Endothelial cell (in vitro differentiated cells): Measurements from ENCODE around the gene DNAH17. TPM values are rescaled to one million over a fixed set of nuclear protein-coding genes. Genes with fewer than 3 reads are reported as not detected.

Experiments
- DNase-seq: peaks from one replicate; pipeline ENCODE4 v3.0.0; 2021; ENCODE audit warnings: low spot score
- H3K27ac Mint-ChIP-seq: one replicate; pipeline ENCODE4 v1.8.0; 2021; ENCODE audit warnings: mixed read lengths, inconsistent platforms; ENCODE audit not compliant: unreplicated experiment
- H3K27me3 Mint-ChIP-seq: one replicate; pipeline ENCODE4 v1.8.0; 2021; ENCODE audit warnings: mild to moderate bottlenecking, moderate library complexity, mixed read lengths, inconsistent platforms; ENCODE audit not compliant: unreplicated experiment
- H3K36me3 Mint-ChIP-seq: one replicate; pipeline ENCODE4 v1.8.0; 2021; ENCODE audit warnings: mild to moderate bottlenecking, low read depth, mixed read lengths, inconsistent platforms; ENCODE audit not compliant: unreplicated experiment
- H3K4me1 Mint-ChIP-seq: one replicate; pipeline ENCODE4 v1.8.0; 2021; ENCODE audit warnings: mild to moderate bottlenecking, mixed read lengths, inconsistent platforms; ENCODE audit not compliant: unreplicated experiment
- H3K4me3 Mint-ChIP-seq: one replicate; pipeline ENCODE4 v1.8.0; 2021; ENCODE audit warnings: mild to moderate bottlenecking, mixed read lengths, inconsistent platforms; ENCODE audit not compliant: unreplicated experiment
- H3K9me3 Mint-ChIP-seq: one replicate; pipeline ENCODE4 v1.8.0; 2021; ENCODE audit warnings: mixed read lengths, inconsistent platforms; ENCODE audit not compliant: unreplicated experiment
- total RNA-seq: library from RNA; stranded (reverse); fragmentation: NEBNext Ultra II Directional; extraction: Animal tissue kit (Norgen Biotek cat#: 25700); gene quantifications from one replicate; pipeline ENCODE4 v1.2.1, GENCODE V29; 2021; ENCODE audit not compliant: unreplicated experiment
- TF ChIP-seq, protein P1 (sequence below): fragments of 200-600 bp; sonication (generic); IDR thresholded peaks from one replicate; pipeline ENCODE4 v1.5.0; 2021; ENCODE audit warnings: antibody characterized with exemption; ENCODE audit not compliant: unreplicated experiment

DNAH17 gene
- total RNA-seq, 1 donor from 2014 or later, result 1.0 TPM

DNA sequence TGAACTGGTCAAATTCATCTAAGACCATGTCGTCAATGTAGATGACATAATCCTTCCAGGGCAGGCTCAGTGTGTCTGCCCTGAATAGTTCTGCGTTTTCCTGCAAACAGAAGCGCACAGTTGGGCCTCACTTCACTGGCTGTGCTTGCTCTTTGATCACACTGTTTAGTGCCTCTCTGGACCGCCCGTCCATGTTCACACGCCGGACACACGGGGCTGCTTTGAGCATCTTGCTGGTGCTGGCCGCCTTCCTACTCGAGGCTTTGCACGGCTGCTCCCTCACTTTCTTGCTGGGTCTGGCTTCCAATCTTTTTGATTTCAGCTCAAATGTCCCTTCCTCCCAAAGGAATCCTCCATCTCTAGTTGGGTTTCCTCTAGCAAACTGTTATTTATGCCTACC, 37.4 kb downstream of the DNAH17 start:
- H3K9me3 Mint-ChIP-seq, result no peaks in the 10 kb centered on the region
- no peaks in the 10 kb centered on the region for H3K36me3 Mint-ChIP-seq
- DNase-seq, result no peak
- H3K27ac Mint-ChIP-seq, result no peak overlapping the region
- peaks cover 9% of the 10 kb centered on the region for H3K27me3 Mint-ChIP-seq
- H3K4me1 Mint-ChIP-seq, result peaks cover 7% of the 10 kb centered on the region
- TF ChIP-seq, protein P1, sequence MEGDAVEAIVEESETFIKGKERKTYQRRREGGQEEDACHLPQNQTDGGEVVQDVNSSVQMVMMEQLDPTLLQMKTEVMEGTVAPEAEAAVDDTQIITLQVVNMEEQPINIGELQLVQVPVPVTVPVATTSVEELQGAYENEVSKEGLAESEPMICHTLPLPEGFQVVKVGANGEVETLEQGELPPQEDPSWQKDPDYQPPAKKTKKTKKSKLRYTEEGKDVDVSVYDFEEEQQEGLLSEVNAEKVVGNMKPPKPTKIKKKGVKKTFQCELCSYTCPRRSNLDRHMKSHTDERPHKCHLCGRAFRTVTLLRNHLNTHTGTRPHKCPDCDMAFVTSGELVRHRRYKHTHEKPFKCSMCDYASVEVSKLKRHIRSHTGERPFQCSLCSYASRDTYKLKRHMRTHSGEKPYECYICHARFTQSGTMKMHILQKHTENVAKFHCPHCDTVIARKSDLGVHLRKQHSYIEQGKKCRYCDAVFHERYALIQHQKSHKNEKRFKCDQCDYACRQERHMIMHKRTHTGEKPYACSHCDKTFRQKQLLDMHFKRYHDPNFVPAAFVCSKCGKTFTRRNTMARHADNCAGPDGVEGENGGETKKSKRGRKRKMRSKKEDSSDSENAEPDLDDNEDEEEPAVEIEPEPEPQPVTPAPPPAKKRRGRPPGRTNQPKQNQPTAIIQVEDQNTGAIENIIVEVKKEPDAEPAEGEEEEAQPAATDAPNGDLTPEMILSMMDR, result no peak
- no peak overlapping the region for H3K4me3 Mint-ChIP-seq

DNA sequence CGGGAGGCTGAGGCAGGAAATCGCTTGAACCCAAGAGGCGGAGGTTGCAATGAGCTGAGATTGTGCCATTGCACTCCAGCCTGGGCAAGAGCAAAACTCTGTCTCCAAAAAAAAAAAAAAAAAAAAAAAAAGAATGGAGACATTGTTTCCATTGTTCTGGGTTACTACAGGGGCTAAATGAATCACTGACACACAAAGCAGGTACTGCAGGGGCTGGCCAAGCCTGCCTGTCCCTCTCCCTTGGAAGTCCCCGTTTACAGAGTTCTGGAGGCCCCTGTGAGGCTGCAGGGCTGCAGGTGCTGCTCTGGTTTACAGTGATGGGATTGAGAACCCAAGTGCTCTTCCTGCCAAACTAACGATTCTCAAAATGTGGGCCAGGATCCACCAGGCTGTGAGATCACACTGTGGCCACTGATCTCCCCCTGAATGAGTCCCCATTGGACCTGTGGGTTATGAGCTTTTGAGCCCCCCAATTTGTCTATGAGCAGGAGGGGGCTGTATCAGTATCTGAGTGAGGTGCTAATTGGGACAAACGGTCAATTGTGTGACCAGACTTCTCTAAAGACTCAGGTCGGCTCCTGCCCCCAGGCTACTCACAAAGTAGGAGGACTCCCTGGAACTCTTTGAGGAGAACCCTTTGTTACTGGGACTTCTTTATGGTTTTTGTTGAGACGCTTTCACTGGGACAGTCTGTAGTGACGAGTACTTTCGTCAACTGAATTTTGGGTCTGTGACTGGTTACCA, 39.0 kb downstream of the DNAH17 start:
- H3K4me3 Mint-ChIP-seq, result no peak overlapping the region
- peaks cover 9% of the 10 kb centered on the region for H3K27me3 Mint-ChIP-seq
- TF ChIP-seq, protein P1, result no peak
- DNase-seq, result no peak
- no peaks in the 10 kb centered on the region for H3K36me3 Mint-ChIP-seq
- H3K9me3 Mint-ChIP-seq, result no peaks in the 10 kb centered on the region
- H3K27ac Mint-ChIP-seq, result no peak overlapping the region
- peaks cover 7% of the 10 kb centered on the region for H3K4me1 Mint-ChIP-seq

DNA sequence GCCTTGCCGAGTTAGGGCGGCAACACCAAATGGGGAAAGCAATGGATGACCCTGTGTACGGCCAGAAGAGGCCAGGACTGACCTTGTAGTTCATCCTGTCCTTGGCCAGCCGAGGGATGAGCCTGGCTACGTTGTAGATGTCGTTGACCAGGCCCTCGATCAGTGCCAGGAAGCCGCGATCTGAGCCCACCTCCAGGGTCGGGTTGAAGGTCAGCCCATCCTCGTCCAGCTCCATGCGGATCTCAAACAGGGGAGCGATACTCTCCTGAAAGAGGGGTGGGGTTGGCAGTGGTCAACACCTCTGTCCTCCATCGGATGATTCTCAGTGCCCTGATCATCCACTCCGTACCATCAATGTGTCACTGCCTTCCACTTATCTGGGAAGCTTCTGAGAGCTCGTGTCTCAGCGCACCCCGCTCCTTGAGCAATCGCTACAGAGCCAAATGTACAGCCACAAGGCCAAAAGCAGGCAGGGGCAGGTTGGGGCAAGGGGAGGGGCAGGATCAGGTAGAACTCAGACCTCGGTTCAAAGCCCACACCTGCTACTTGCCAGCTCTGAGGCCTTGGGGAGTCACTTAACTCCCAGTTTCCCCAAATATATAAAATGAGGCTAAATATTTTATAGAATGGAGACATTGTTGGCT, 39.9 kb downstream of the DNAH17 start:
- no peak overlapping the region for H3K27ac Mint-ChIP-seq
- no peaks in the 10 kb centered on the region for H3K9me3 Mint-ChIP-seq
- TF ChIP-seq, protein P1, result no peak
- H3K4me3 Mint-ChIP-seq, result no peak overlapping the region
- H3K4me1 Mint-ChIP-seq, result peaks cover 7% of the 10 kb centered on the region
- DNase-seq, result no peak
- H3K36me3 Mint-ChIP-seq, result no peaks in the 10 kb centered on the region
- peaks cover 7% of the 10 kb centered on the region for H3K27me3 Mint-ChIP-seq

DNA sequence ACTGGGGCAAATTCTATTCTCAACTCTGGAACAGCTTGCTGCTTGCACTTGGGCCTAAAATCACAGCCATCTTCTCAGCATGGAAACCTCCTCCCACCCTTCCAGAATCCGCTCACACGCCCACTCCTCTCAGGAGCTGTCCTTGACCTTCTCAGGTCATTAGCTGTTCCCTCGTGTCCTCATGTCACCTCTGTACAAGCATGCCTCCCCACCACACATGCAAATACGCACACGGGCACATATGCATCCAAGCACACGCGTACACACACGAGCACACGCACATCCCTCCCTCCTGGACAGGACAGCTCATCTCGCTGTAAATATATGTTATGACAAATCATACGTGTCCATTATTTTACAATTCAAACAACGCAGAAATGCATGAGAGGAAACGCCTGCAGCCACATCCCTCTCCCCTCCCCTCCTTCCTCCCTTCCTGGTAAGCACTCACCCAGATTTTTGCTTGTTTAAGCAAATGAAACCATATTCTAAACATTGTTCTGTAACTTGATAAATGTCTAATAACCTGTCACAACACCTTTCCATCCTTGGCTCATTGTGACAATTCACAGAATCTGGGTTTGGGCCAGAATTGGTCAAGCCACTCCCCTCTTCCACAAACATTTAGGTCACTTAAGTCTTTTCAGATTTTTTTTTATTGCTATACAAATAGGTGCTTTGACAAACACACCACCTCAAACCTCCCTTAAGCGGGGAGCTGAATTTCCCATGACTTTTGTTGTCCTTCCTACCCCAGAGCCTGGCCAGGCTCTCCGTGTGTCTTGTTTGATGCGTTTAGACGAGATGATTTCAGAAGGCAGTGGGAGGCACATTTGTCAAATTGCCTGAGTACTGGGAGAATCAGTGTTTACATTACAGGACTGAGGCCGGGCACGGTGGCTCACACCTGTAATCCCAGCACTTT, 41.7 kb downstream of the DNAH17 start:
- H3K4me3 Mint-ChIP-seq, result no peak overlapping the region
- no peaks in the 10 kb centered on the region for H3K36me3 Mint-ChIP-seq
- H3K9me3 Mint-ChIP-seq, result no peaks in the 10 kb centered on the region
- peaks cover 7% of the 10 kb centered on the region for H3K4me1 Mint-ChIP-seq
- DNase-seq, result no peak
- H3K27ac Mint-ChIP-seq, result no peak overlapping the region
- H3K27me3 Mint-ChIP-seq, result peaks cover 7% of the 10 kb centered on the region
- TF ChIP-seq, protein P1, result no peak
